HEK293 (cell line): ENCODE results near the gene TMEM51.

Experiments
- CTCF ChIA-PET: fragments of 350-600 bp; formaldehyde crosslinking; extraction: SDS; loops from one replicate; lab custom pipeline; 2021; ENCODE audit warnings: antibody characterized with exemption; lab: Yijun Ruan, JAX
- POLR2A ChIA-PET: fragments of 300-600 bp; formaldehyde crosslinking; extraction: SDS; loops from one replicate; lab custom pipeline; 2020; ENCODE audit warnings: antibody characterized with exemption, inconsistent platforms; lab: Yijun Ruan, JAX
- H3K27ac ChIP-seq: fragments of 200-500 bp; sonication (Bioruptor generic); 2 replicates; pipeline ENCODE4 v1.5.1; 2014; ENCODE audit warnings: low read depth, low read length, control low read depth, inconsistent platforms; ENCODE audit errors: extremely low read depth
- H3K36me3 ChIP-seq, 2 experiments: fragments of 200-500 bp in 1 of 2; sonication (Bioruptor generic) in 1 of 2; 1 replicate in 1 of 2; 2 replicates in 1 of 2; pipeline ENCODE4 v1.5.1; 2014 to 2017; ENCODE audit warnings: inconsistent platforms in 2 of 2, low read length in 2 of 2; ENCODE audit not compliant: control insufficient read depth in 2 of 2, insufficient read depth in 1 of 2
- H3K4me1 ChIP-seq: fragments of 200-500 bp; sonication (Bioruptor generic); 2 replicates; pipeline ENCODE4 v1.5.1; 2014; ENCODE audit warnings: mild to moderate bottlenecking, low read length, inconsistent platforms; ENCODE audit not compliant: control insufficient read depth, insufficient read depth
- H3K4me3 ChIP-seq: 2 replicates; pipeline ENCODE4 v1.5.1; 2011; ENCODE audit warnings: low read depth, mild to moderate bottlenecking, control low read depth, low read length, moderate library complexity
- H3K9me3 ChIP-seq: fragments of 200-500 bp; sonication (Bioruptor generic); 2 replicates; pipeline ENCODE4 v1.5.1; 2014; ENCODE audit warnings: low read depth, low read length, inconsistent platforms; ENCODE audit not compliant: control insufficient read depth, insufficient read depth
- FEZF1 ChIP-seq: fragments of 450-650 bp; formaldehyde crosslinking; IDR thresholded peaks from 2 replicates; pipeline ENCODE4 v1.5.1; 2016; ENCODE audit warnings: missing biosample characterization, missing genetic modification characterization
- KLF1 ChIP-seq: fragments of 450-650 bp; formaldehyde crosslinking; IDR thresholded peaks from 2 replicates; pipeline ENCODE4 v1.5.1; 2016; ENCODE audit warnings: missing biosample characterization, missing genetic modification characterization
- KLF7 ChIP-seq: fragments of 450-650 bp; formaldehyde crosslinking; IDR thresholded peaks from 2 replicates; pipeline ENCODE4 v1.5.1; 2016; ENCODE audit warnings: missing biosample characterization, missing genetic modification characterization, borderline replicate concordance
- OVOL3 ChIP-seq: fragments of 450-650 bp; formaldehyde crosslinking; IDR thresholded peaks from 2 replicates; pipeline ENCODE4 v1.5.1; 2016; ENCODE audit warnings: missing biosample characterization, missing genetic modification characterization
- ZFP41 ChIP-seq: fragments of 450-650 bp; formaldehyde crosslinking; IDR thresholded peaks from 2 replicates; pipeline ENCODE4 v1.5.1; 2016; ENCODE audit warnings: missing biosample characterization, missing genetic modification characterization, borderline replicate concordance
- ZNF112 ChIP-seq: fragments of 450-650 bp; formaldehyde crosslinking; IDR thresholded peaks from 2 replicates; pipeline ENCODE4 v1.5.0; 2017; ENCODE audit warnings: missing biosample characterization, missing genetic modification characterization
- ZNF132 ChIP-seq: fragments of 450-650 bp; formaldehyde crosslinking; IDR thresholded peaks from 2 replicates; pipeline ENCODE4 v1.5.1; 2017; ENCODE audit warnings: missing biosample characterization, missing genetic modification characterization, borderline replicate concordance
- ZNF155 ChIP-seq: fragments of 450-650 bp; formaldehyde crosslinking; IDR thresholded peaks from 2 replicates; pipeline ENCODE4 v1.5.1; 2016; ENCODE audit warnings: missing biosample characterization, missing genetic modification characterization
- ZNF530 ChIP-seq: fragments of 450-650 bp; formaldehyde crosslinking; IDR thresholded peaks from 2 replicates; pipeline ENCODE4 v1.5.1; 2016; ENCODE audit warnings: low read depth, missing biosample characterization, missing genetic modification characterization
- ZNF623 ChIP-seq: fragments of 450-650 bp; formaldehyde crosslinking; IDR thresholded peaks from 2 replicates; pipeline ENCODE4 v1.5.1; 2016; ENCODE audit warnings: missing biosample characterization, missing genetic modification characterization
- ZNF626 ChIP-seq: fragments of 450-650 bp; sonication (Bioruptor Pico); formaldehyde crosslinking; IDR thresholded peaks from 2 replicates; pipeline ENCODE4 v1.5.1; 2018; ENCODE audit warnings: missing biosample characterization, missing genetic modification characterization, inconsistent platforms
- ZNF677 ChIP-seq: fragments of 450-650 bp; IDR thresholded peaks from 2 replicates; pipeline ENCODE4 v1.5.0; 2018; ENCODE audit warnings: missing biosample characterization, mild to moderate bottlenecking, missing genetic modification characterization, moderate library complexity
- ZNF785 ChIP-seq: fragments of 450-650 bp; formaldehyde crosslinking; IDR thresholded peaks from 2 replicates; pipeline ENCODE4 v1.5.1; 2016; ENCODE audit warnings: missing biosample characterization, missing genetic modification characterization
- TF ChIP-seq, protein P1 (sequence below): fragments of 450-650 bp; formaldehyde crosslinking; IDR thresholded peaks from 2 replicates; pipeline ENCODE4 v1.5.1; 2017; ENCODE audit warnings: missing biosample characterization, missing genetic modification characterization
- TF ChIP-seq, protein P2 (sequence below): fragments of 450-650 bp; formaldehyde crosslinking; IDR thresholded peaks from 2 replicates; pipeline ENCODE4 v1.5.0; 2017; ENCODE audit warnings: missing biosample characterization, missing genetic modification characterization, borderline replicate concordance
- TF ChIP-seq, protein P3 (sequence below): fragments of 450-650 bp; formaldehyde crosslinking; IDR thresholded peaks from 2 replicates; pipeline ENCODE4 v1.5.1; 2016; ENCODE audit warnings: missing biosample characterization, missing genetic modification characterization, low read depth
- TF ChIP-seq, protein P4 (sequence below): fragments of 450-650 bp; formaldehyde crosslinking; IDR thresholded peaks from 2 replicates; pipeline ENCODE4 v1.5.1; 2016; ENCODE audit warnings: missing biosample characterization, missing genetic modification characterization
- TF ChIP-seq, protein P5 (sequence below): fragments of 450-650 bp; formaldehyde crosslinking; IDR thresholded peaks from 2 replicates; pipeline ENCODE4 v1.5.1; 2016; ENCODE audit warnings: missing biosample characterization, missing genetic modification characterization
- TF ChIP-seq, protein P6 (sequence below): fragments of 450-650 bp; formaldehyde crosslinking; IDR thresholded peaks from 2 replicates; pipeline ENCODE4 v1.5.1; 2016; ENCODE audit warnings: missing biosample characterization, missing genetic modification characterization, low read depth

The TMEM51 gene

DNA sequence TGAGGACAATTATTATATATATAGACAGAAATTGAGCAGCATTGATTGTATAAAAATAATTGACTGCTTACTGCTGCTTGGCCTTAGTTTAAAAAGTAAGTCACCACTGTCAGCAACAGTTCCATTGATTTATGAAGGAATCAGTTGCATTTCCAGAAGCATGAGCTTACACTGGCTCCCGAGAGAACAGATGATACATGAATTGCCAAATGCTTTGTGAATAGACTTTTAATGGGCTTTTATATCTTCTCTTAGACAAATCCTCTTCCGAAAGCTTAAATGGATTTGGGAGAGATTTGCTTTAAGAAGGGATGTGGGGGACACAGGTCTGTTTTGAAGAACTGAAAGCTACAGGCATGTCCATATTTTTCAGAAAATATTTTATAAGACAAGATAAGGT lies 101.0 kb downstream of the TMEM51 start (continued):
- no peak for TF ChIP-seq OVOL3 (tag by site-specific recombination)
- no peak for TF ChIP-seq ZNF132 (tag by site-specific recombination)
- TF ChIP-seq, protein P1, sequence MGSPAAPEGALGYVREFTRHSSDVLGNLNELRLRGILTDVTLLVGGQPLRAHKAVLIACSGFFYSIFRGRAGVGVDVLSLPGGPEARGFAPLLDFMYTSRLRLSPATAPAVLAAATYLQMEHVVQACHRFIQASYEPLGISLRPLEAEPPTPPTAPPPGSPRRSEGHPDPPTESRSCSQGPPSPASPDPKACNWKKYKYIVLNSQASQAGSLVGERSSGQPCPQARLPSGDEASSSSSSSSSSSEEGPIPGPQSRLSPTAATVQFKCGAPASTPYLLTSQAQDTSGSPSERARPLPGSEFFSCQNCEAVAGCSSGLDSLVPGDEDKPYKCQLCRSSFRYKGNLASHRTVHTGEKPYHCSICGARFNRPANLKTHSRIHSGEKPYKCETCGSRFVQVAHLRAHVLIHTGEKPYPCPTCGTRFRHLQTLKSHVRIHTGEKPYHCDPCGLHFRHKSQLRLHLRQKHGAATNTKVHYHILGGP = no peak
- TF ChIP-seq, protein P2, sequence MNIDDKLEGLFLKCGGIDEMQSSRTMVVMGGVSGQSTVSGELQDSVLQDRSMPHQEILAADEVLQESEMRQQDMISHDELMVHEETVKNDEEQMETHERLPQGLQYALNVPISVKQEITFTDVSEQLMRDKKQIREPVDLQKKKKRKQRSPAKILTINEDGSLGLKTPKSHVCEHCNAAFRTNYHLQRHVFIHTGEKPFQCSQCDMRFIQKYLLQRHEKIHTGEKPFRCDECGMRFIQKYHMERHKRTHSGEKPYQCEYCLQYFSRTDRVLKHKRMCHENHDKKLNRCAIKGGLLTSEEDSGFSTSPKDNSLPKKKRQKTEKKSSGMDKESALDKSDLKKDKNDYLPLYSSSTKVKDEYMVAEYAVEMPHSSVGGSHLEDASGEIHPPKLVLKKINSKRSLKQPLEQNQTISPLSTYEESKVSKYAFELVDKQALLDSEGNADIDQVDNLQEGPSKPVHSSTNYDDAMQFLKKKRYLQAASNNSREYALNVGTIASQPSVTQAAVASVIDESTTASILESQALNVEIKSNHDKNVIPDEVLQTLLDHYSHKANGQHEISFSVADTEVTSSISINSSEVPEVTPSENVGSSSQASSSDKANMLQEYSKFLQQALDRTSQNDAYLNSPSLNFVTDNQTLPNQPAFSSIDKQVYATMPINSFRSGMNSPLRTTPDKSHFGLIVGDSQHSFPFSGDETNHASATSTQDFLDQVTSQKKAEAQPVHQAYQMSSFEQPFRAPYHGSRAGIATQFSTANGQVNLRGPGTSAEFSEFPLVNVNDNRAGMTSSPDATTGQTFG (tag by site-specific recombination) = no peak
- TF ChIP-seq, protein P3, sequence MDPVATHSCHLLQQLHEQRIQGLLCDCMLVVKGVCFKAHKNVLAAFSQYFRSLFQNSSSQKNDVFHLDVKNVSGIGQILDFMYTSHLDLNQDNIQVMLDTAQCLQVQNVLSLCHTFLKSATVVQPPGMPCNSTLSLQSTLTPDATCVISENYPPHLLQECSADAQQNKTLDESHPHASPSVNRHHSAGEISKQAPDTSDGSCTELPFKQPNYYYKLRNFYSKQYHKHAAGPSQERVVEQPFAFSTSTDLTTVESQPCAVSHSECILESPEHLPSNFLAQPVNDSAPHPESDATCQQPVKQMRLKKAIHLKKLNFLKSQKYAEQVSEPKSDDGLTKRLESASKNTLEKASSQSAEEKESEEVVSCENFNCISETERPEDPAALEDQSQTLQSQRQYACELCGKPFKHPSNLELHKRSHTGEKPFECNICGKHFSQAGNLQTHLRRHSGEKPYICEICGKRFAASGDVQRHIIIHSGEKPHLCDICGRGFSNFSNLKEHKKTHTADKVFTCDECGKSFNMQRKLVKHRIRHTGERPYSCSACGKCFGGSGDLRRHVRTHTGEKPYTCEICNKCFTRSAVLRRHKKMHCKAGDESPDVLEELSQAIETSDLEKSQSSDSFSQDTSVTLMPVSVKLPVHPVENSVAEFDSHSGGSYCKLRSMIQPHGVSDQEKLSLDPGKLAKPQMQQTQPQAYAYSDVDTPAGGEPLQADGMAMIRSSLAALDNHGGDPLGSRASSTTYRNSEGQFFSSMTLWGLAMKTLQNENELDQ = no peak
- TF ChIP-seq ZNF112 (tag by site-specific recombination) = no peak
- TF ChIP-seq KLF1 (tag by site-specific recombination) = no peak
- no peak for TF ChIP-seq KLF7

DNA sequence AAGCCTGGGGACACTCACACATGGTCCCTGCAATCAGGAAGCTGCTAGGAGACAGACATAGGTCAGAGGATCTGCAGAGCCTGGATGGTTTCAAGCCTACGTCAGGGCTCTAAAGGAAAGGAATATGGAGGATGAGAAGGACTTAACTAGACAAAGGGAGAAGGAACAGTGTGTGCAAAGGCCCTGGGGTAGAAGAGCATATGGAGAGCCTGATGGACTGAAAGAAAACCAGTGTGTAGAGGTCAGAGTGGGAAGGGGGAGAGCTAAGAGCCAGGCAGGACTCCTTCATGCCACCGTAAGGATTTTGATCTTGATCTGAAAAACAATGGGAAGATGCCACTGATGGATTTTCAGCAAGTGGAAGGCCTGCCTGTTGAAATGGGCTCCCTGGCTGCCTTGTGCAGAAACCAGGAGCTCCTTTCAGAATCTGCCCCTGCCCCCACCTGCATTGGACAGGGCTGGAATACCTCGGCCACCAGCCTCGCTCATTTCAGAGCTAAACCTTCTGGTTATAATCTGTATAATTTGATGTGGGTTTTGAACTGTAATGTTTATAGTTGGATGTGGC lies 102.1 kb downstream of the TMEM51 start:
- no peak for TF ChIP-seq ZNF530
- TF ChIP-seq ZNF623 (tag by site-specific recombination) = peak; percentile 98
- no peak overlapping the region for H3K27ac ChIP-seq
- CTCF ChIA-PET = interaction anchor here (1.7 kb wide), 1 partner anchor 17 kb away, joined by 6 read pairs; no protein-coding TSS in a partner anchor
- H3K4me1 ChIP-seq = no peaks in the 10 kb centered on the region
- no peak overlapping the region for H3K4me3 ChIP-seq
- no peaks in the 10 kb centered on the region for H3K36me3 ChIP-seq
- no peaks in the 10 kb centered on the region for H3K9me3 ChIP-seq
- POLR2A ChIA-PET = no interaction called here

DNA sequence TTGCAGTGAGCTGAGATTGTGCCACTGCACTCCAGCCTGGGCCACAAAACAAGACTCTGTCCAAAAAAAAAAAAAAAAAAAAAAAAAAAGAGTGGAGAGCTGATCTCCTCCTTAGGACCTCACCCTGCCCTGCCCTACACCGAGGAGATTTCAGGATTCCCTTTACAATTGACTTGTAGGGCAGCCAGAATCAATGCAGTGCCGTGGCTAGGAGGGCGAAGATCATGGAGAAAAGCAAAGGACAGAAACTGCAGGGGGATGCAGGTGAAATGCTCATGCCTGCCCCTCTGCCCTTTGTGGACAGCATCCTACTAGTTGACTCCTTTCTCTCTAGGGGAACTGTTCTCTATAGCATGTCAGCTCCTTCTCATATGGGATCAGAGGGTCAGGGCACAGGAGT lies 103.0 kb downstream of the TMEM51 start:
- Histone ChIP-seq H3K27ac (no peak overlapping the region), H3K9me3 (no peaks in the 10 kb centered on the region), H3K36me3 (no peaks in the 10 kb centered on the region), H3K4me1 (no peaks in the 10 kb centered on the region), H3K4me3 (no peak overlapping the region)
- POLR2A ChIA-PET = interaction anchor here (0.6 kb wide), 1 partner anchor 56 kb away, joined by 3 read pairs; no protein-coding TSS in a partner anchor
- CTCF ChIA-PET = no interaction called here
- TF ChIP-seq, protein P4, sequence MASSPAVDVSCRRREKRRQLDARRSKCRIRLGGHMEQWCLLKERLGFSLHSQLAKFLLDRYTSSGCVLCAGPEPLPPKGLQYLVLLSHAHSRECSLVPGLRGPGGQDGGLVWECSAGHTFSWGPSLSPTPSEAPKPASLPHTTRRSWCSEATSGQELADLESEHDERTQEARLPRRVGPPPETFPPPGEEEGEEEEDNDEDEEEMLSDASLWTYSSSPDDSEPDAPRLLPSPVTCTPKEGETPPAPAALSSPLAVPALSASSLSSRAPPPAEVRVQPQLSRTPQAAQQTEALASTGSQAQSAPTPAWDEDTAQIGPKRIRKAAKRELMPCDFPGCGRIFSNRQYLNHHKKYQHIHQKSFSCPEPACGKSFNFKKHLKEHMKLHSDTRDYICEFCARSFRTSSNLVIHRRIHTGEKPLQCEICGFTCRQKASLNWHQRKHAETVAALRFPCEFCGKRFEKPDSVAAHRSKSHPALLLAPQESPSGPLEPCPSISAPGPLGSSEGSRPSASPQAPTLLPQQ (tag by site-specific recombination) = no peak
- TF ChIP-seq ZNF626 (no peak), FEZF1 (tag by site-specific recombination) (no peak), ZFP41 (tag by site-specific recombination) (no peak), ZNF155 (tag by site-specific recombination) (no peak), ZNF677 (tag by site-specific recombination) (no peak), ZNF785 (tag by site-specific recombination) (no peak)
- TF ChIP-seq, protein P5, sequence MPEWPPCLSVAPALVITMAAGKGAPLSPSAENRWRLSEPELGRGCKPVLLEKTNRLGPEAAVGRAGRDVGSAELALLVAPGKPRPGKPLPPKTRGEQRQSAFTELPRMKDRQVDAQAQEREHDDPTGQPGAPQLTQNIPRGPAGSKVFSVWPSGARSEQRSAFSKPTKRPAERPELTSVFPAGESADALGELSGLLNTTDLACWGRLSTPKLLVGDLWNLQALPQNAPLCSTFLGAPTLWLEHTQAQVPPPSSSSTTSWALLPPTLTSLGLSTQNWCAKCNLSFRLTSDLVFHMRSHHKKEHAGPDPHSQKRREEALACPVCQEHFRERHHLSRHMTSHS (tag by site-specific recombination) = no peak
- TF ChIP-seq, protein P6, sequence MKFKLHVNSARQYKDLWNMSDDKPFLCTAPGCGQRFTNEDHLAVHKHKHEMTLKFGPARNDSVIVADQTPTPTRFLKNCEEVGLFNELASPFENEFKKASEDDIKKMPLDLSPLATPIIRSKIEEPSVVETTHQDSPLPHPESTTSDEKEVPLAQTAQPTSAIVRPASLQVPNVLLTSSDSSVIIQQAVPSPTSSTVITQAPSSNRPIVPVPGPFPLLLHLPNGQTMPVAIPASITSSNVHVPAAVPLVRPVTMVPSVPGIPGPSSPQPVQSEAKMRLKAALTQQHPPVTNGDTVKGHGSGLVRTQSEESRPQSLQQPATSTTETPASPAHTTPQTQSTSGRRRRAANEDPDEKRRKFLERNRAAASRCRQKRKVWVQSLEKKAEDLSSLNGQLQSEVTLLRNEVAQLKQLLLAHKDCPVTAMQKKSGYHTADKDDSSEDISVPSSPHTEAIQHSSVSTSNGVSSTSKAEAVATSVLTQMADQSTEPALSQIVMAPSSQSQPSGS (tag by site-specific recombination) = no peak
